Middle frontal gyrus (tissue), 1 donor: ENCODE data around the gene FAM13C.
"Not testable (repeated sequence)": the region's sequence is repeated elsewhere in the genome, so short reads cannot be mapped to it uniquely, and the experiment has no call there.

Source experiments
- DNase-seq: peaks from one replicate; pipeline ENCODE4 v3.0.0-alpha.2; 2015; ENCODE audit warnings: low spot score; ENCODE audit errors: extremely low spot score

The FAM13C gene

DNA sequence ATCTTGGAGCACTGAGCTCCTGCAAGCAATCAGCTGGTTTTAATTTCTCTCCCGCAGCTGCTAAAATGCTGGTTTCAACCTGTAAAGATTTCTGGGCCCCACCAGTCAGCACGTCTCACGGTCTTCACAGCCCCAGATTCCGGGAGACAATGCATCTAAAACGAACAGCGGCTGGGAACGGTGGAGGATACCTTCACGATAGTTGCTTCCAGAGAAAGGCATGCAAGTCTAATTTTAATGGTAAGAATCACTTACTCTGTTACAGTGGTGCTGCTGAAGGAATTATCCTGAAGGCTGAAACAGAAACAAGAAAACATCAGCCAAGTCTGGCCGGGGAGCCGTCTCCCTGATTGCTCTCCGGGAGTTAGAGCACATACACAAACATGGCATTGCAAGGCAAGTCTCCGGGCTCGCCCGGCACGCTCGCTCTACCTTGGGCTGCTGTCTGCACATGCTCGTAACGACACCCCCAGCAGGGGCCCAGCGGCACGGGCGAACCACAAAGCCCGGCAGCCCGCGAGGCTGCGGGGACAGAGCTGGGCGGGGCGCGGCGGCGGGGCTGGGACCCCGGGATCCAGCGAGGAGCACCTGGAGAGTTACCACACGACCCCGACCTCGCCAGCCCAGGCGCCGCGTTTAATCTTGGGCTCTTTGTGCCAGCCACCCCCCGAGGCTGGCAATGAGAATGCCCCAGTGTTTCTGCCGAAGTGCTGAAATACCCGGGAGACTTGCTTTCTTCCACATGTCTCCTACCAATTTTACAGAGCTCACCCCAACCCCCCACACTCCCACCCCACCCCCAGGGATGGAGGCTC is at the start of gene FAM13C:
Gene FAM13C (minus strand): TSS at position 406 of the 815 bp plus-strand sequence. CDS start 89 bp downstream, at position 317.
- DNase-seq: no peak

DNA sequence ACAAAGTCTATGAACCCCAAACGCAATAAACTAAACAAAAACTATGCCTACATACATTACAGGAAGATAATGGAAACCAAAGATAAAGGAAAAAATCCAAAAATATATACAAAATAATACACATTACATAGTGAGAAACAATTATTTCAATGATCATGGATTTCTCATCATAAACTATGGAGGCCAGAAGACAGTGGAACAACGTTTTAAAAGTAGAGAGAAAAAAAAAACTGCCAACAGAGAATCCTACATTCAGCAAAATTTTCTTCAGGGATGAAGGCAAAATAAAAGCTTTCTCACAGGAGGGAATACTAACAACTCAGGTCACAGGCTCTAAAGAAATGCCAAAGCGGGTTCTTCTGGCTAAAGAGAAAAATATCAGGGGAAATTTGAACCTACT is 42.9 kb upstream of the FAM13C start:
- no peak for DNase-seq

DNA sequence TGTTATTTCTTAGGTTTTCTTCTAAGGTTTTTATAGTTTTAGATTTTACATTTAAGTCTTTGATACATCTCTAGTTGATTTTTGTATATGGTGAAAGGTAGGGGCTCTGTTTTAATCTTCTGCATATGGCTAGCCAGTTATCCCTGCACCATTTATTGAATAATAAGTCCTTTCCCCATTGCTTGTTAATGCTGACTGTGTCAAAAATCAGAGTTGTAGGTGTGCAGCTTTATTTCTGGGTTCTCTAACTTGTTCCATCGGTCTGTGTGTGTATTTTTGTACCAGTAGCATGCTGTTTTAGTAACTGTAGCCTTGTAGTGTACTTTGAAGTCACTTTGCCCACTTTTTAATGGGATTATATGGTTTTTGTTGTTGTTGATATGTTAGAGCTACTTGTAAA is 37.9 kb upstream of the FAM13C start:
- no peak for DNase-seq

- DNase-seq: not testable (repeated sequence)
Observed at GRCh38 chr10:59399329-59399728, 37.0 kb upstream of the FAM13C start.

DNA sequence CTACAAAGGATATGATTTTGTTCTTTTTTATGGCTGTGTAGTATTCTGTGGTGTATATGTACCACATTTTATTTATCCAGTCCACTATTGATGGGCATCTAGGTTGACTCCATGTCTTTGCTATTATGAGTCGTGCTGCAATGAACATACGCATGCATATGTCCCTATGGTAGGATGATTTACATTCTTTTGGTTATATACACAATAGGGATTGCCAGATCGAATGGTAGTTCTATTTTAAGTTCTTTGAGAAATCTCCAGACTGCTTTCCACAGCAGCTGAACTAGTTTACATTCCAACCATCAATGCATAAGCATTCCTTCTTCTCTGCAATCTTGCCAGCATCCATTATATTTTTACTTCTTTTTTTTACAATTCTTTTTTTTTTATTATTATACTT is 35.6 kb upstream of the FAM13C start:
- no peak for DNase-seq

- DNase-seq: no peak
Observed at GRCh38 chr10:59395984-59396383, 33.6 kb upstream of the FAM13C start.

- no peak for DNase-seq
Observed at GRCh38 chr10:59393349-59393748, 31.0 kb upstream of the FAM13C start.

DNA sequence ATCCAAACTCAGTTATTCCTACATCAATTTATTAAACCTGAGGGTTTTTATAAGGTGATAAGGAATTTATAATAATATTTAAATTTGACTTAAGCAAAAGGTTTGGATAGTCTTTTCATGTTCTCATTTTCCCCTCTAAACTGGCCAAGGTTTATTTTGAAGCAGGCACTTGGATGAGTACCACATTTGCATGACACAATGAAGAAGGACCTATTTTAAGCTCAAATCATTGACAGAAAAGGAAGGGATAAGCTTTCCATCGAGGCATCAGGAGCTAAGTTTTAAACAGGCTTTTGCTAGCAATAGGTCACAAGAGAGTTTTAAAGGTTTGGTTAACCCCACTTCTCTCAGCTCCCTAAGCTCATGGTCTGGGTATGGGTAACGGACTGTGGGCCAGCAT is 28.7 kb upstream of the FAM13C start:
- DNase-seq: no peak

GRCh38 chr10:59388671-59388976 is 26.3 kb upstream of the FAM13C start:
- no peak for DNase-seq

DNA sequence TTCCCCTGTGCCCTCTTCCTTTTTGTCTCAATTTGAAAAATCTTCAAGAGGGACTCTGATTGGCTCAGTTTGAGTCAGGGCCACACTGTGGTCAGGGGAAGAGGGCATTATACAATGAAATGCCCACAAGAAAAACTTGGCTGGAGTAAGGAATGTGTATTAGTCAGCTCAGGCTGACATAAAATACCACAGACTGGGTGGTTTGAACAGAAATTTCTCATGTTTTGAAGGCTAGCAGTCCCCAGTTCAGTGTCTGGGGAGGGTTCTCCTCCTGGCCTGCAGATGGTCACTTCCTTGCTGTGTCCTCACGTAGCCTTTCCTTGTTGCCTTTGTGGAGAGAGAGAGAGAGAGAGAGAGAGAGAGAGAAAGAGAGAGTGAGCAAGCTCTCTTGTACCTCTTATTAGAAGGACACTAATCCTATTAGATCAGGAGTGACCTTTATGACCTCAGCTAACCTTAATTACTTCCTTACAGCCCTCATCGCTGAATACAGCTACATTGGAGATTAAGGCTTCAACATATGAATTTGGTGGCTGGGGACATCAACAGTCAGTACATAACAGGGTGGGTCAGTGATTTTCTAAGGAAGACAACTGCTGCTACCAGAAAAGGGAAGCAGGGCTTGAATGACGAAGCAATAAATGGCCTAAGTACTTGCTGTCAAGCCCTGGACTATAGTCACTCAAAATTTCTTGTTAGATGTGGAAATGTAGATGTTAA is 25.8 kb upstream of the FAM13C start:
- no peak for DNase-seq

DNA sequence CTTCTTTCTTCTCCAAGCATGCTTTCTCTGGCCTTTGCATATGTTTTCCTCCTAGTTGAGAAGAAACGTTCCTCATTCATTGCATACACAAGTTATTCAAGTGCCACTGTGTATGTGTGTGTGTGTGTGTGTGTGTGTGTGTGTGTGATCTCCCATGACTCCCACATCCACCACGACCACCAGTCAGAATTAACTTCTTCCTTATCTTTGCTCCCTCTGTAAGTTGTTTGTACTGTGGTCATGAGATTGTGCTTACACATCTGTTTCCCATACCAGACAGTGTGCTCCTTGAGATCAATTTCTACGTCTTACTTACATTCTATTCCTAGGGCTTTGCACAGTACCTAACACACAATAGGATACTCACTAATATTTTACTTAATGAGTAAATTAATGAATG is 22.4 kb upstream of the FAM13C start:
- no peak for DNase-seq

DNA sequence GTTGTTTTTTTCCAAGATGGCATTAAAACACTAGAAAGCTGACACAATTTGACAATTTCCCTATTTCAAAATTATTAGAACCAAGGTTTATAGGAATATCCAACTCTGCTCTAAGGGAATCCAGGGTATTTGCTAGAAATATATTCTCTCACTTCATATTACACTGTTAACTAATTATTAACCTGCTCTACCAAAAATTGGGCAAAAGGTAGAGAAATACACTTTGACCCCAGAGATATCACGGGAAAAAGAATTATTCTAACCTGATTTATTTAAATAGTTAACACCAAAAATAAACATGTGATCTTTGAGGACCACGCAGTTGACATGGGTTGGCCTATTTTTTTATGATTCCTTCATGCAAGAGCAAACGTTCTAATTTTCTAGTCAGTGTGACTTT is 21.6 kb upstream of the FAM13C start:
- DNase-seq: no peak

DNA sequence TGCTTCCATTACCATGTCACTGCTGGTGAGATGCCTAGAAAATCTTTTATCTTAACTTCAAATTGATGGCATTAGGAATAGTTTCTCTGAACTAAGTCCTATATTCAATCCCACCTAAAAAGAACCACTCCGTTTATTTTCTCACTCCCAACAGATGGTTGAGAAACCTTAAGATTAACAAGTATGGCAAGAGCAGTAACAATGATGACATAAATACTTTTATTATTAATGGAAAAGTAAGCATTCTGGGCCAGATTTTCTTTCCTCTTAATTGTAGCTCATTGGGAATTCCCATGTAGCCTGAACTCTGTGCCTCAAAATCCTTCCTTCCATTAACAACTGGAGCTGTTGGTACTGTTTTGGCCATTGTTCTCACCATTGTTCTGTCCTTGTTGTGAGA is 21.1 kb upstream of the FAM13C start:
- DNase-seq: no peak

DNA sequence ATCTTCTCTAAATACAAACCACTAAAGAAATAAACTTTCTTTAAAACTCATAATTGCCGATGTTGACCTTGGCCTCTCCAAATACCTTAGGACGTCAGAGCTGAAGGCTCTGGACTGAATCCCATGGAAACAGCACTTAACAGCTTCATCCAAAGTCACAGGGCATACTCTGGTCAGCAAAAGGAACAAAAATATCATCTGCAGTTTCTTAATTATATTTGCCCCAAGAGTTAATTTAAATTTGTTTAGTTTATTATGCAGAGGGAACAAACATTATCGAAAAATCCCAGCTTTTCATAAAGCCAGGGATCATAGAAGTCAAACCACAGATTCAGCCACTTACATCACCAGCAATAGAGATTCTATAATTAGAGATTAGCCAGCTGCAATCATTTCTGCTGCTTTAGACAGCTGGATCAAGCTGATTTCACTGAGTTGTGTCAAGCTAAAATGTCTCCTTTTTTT is 20.5 kb upstream of the FAM13C start:
- no peak for DNase-seq

DNA sequence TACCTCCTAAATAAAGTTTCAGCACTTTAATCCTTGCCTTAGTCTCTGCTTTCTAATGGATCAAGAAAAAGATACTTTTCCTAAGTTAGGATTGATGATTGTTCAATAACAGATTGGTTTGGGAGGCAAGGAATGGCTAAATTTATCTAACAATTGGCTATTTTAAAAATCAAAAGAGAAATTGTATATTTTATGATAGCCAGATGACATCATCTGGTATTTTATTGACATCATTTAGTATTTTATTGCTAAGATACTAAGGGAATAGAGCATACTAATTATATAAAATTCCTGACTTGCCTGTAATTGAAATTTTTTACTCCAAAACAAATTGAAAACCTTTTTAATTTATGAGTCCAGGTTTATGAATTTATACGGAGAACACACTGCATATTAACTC is 19.3 kb upstream of the FAM13C start:
- DNase-seq: no peak

GRCh38 chr10:59376846-59377245 is 14.5 kb upstream of the FAM13C start:
- no peak for DNase-seq

DNA sequence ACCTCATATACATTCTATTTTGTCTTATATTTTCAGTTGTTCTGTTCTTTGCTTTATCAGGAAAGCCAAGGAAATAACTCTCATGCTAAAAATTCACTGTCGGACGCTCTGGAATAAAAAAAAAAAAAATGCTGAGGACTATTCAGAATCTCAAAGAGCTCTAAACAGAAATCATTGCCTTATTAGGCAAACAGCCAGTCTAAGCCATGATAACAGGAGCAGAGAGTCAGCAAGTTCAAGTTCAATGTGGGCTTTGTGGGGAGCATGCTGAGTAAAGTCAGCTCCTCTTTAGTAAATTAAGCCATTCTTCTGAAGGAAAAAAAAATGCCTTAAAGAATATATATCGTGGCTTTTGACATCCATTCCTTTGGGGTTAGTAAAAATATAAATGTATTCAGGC is 13.6 kb upstream of the FAM13C start:
- no peak for DNase-seq

GRCh38 chr10:59374916-59375315 is 12.6 kb upstream of the FAM13C start:
- DNase-seq: no peak

DNA sequence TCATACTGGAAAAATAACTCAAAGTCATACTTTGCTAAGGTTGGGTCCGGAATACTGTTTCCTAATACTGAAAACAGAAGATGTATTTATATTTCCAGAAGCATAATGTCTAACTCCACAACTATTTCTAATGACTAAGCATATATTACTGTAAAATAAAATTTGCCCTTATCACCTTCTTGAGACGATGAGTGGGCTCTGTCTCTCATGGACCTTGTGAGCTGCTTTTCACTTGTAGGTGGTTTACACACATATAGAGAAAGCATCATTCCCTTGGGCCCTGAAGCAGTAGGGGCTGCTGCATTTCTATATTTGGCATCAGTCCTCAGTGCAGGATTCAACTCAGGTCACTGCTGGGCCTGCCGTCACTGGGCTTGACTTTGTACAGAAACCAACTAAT is 10.7 kb upstream of the FAM13C start:
- no peak for DNase-seq

- DNase-seq: no peak
Observed at GRCh38 chr10:59372543-59372942, 10.2 kb upstream of the FAM13C start.

GRCh38 chr10:59366290-59366689 is 3.9 kb upstream of the FAM13C start:
- DNase-seq: no peak

GRCh38 chr10:59363446-59363958 is 1.2 kb upstream of the FAM13C start:
- DNase-seq: no peak

- no peak for DNase-seq
Observed at GRCh38 chr10:59362959-59363381, 621 bp upstream of the FAM13C start.
